Vein endothelial cell (primary cell): ENCODE measurements around the gene SECISBP2. TPM values are rescaled to one million over a fixed set of nuclear protein-coding genes. Genes with fewer than 3 reads are reported as not detected.

Experiments
- small RNA-seq: library from RNA; depleted of rRNA; stranded (forward); fragments of <200 nt; gene quantifications from one replicate; pipeline ENCODE3, GENCODE V24; 2012
- total RNA-seq: library from RNA; depleted of rRNA; stranded (reverse); fragments of >200 nt; gene quantifications from 2 replicates; pipeline ENCODE4 v1.2.3, GENCODE V29; 2012

Gene SECISBP2, protein sequence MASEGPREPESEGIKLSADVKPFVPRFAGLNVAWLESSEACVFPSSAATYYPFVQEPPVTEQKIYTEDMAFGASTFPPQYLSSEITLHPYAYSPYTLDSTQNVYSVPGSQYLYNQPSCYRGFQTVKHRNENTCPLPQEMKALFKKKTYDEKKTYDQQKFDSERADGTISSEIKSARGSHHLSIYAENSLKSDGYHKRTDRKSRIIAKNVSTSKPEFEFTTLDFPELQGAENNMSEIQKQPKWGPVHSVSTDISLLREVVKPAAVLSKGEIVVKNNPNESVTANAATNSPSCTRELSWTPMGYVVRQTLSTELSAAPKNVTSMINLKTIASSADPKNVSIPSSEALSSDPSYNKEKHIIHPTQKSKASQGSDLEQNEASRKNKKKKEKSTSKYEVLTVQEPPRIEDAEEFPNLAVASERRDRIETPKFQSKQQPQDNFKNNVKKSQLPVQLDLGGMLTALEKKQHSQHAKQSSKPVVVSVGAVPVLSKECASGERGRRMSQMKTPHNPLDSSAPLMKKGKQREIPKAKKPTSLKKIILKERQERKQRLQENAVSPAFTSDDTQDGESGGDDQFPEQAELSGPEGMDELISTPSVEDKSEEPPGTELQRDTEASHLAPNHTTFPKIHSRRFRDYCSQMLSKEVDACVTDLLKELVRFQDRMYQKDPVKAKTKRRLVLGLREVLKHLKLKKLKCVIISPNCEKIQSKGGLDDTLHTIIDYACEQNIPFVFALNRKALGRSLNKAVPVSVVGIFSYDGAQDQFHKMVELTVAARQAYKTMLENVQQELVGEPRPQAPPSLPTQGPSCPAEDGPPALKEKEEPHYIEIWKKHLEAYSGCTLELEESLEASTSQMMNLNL
- 30.1 and 31.2 TPM in 2 replicates for total RNA-seq

DNA sequence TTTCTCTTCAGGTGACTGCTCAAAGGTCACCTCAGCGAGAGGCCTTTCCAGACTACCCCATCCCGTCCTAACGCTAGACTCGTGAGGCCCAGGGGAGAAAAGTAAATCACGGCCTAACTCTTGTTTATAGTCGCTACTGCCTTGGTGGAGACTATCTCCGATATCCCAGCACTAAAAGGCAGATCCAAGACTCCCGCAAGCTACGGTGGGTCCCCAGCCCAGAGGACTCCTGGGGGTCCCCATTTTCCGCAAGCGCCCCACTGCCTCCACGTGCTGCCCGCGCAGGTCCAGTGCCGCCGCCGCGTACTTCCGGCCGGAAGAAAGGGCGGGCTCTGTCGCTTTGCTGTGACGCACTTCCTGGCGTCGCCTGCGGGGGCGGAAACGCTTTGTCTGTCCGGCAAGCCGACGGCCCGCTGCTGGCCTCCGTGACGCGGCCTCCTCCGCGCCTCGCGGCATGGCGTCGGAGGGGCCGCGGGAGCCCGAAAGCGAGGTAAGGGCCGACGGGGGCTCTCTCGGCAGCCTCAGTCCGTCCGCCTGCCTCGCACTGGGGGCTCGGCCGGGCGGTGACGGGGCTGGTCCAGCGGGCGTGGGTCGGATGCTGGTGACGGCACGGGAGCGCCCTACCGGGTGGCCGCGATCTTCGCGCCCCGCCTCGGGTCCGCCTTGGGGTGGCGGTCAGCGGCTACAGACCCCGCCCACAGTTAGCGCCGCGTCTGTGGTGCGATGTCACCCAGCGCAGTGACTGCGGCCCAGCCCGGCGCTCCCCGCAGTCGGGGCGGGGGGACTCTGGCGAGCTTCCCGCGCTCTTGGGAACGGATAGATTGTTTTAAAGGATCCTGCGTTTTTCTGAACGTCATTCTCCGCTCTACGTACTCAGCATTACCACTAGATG lies at the start of gene SECISBP2:
Gene SECISBP2 (plus strand): TSS at position 378 of the 892 bp plus-strand sequence. CDS start 77 bp downstream, at position 455.

DNA sequence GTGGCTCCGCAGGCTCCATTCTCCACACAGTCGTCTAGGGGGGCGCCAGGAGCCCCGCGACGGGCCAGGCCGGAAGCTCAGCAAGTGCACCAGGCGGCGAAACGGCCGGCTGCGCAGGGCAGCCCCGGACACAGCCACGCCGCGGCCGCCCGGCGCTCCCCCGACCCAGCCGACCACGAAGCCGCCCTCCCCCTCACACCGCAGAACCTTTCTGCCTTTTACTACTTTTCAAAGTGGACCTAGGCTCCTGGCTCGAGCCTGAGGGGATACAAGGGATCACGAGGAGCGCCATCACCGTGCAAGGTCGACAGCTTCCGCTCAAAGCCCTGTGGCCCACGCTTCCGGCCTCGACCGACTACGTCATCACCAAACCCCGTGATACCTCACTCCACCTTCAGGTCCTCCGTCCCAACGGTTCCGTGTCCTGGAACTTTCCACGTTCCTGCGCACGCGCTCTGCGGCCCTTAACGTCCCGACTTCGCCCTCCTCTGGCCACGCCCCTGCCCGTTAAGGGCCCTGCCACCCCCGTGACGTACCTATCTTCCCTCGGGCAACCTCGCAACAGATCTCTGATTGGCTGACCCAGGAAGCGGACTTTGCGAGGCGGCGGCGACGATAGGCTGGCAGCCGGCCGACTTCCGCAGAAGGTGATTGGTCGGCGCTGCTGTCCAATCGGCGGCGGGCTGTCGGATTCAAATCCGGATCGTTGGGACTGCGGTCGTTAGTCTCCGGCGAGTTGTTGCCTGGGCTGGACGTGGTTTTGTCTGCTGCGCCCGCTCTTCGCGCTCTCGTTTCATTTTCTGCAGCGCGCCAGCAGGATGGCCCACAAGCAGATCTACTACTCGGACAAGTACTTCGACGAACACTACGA lies 7.6 kb upstream of the SECISBP2 start, which contains the start of gene CKS2:
Gene CKS2 (plus strand): TSS at position 721 of the 871 bp plus-strand sequence. CDS start 98 bp downstream, at position 819.

Small RNAs within 50 kb of the gene (small RNA-seq; reads per million reads assigned to genes)
- gene MIR3153, result not detected

Other genes starting within 250 kb of the SECISBP2 start
- 0.29 and 1.3 TPM in 2 replicates for gene SHC3, start 139.7 kb upstream of the SECISBP2 start, total RNA-seq
- gene CKS2, start 7.3 kb upstream of the SECISBP2 start, total RNA-seq, result 105 and 111 TPM in 2 replicates
- gene SEMA4D, start 179.6 kb downstream of the SECISBP2 start, total RNA-seq, result 5.1 and 6.9 TPM in 2 replicates